ENCODE results near the gene MYRIP. TPM values are rescaled to one million over a fixed set of nuclear protein-coding genes. Genes with fewer than 3 reads are reported as not detected.

Gene MYRIP
- total and polyA plus RNA-seq, 2 of the 4 experiments (the other 2 are of a cell fraction) = not detected

- Histone ChIP-seq H4K91ac (ENCODE audit: insufficient read depth, low read depth, low read length) (no peak overlapping the region), H3K9ac (ENCODE audit: low read depth, low read length) (no peak overlapping the region), H3K14ac (replicated peaks; ENCODE audit: low read depth, low read length) (no peak overlapping the region), H4K8ac (ENCODE audit: low read depth in 2 of 2, low read length in 2 of 2) (no peak overlapping the region), H3K23ac (ENCODE audit: low read depth, low read length) (no peak overlapping the region), H4K20me1 (ENCODE audit: insufficient read depth, low read length) (no peaks in the 10 kb centered on the region), H2BK20ac (ENCODE audit: low read depth, low read length) (no peak overlapping the region), H2BK120ac (ENCODE audit: low read depth, low read length) (no peak overlapping the region), H3K9me1 (ENCODE audit: insufficient read depth, low read length) (no peaks in the 10 kb centered on the region), H3K27ac (ENCODE audit: insufficient read depth, low read length) (no peak overlapping the region), H3K4me2 (ENCODE audit: low read depth, low read length) (no peak overlapping the region), H2AK9ac (replicated peaks; ENCODE audit: low read depth, low read length, poor library complexity) (no peak overlapping the region), H3K4me3 (ENCODE audit: insufficient read depth, low read depth, low read length) (no peak overlapping the region), H3K27me3 (ENCODE audit: control insufficient read depth, insufficient read depth, low read length) (no peaks in the 10 kb centered on the region), H3K9me3 (ENCODE audit: control insufficient read depth, insufficient read depth, low read length) (no peaks in the 10 kb centered on the region), H4K5ac (ENCODE audit: low read depth, low read length) (no peak overlapping the region), H3K4me1 (ENCODE audit: control insufficient read depth, insufficient read depth, low read length) (no peaks in the 10 kb centered on the region), H3K4ac (ENCODE audit: low read depth, low read length) (no peak overlapping the region), H2AK5ac (ENCODE audit: low read depth, low read length) (no peak overlapping the region), H2BK15ac (ENCODE audit: low read depth, low read length) (no peak overlapping the region), H2BK5ac (ENCODE audit: low read depth, low read length, poor library complexity, severe bottlenecking) (no peak overlapping the region), H3K79me1 (ENCODE audit: low read depth in 1 of 2, low read length in 2 of 2) (no peaks in the 10 kb centered on the region), H3K56ac (ENCODE audit: extremely low read depth, insufficient read depth, low read length) (no peak overlapping the region), H3K18ac (ENCODE audit: low read depth, low read length) (no peak overlapping the region), H2AFZ (replicated peaks; ENCODE audit: low read length, poor library complexity) (no peak overlapping the region), H3K36me3 (ENCODE audit: control insufficient read depth, insufficient read depth, low read length) (no peaks in the 10 kb centered on the region)
- no CpG with 5 or more reads among the region's 5 CpGs for WGBS, 2 experiments (ENCODE audit: extremely low coverage in 2 of 2, insufficient read length in 1 of 2)
- dilution Hi-C loops (cut with HindIII; ENCODE audit: low sequenced_read_pairs, unreplicated experiment) = no loop called here
- in situ Hi-C loops (cut with MboI; ENCODE audit: low sequenced_read_pairs) = no loop called here
- TF ChIP-seq BHLHE40 (IDR thresholded peaks at IDR 0.05; ENCODE audit: low read depth, low read length) = no peak
- TF ChIP-seq FOS (IDR thresholded peaks at IDR 0.05; ENCODE audit: low read depth, low read length) = no peak
- TF ChIP-seq MAFK (IDR thresholded peaks at IDR 0.05; ENCODE audit: low read depth, low read length) = no peak
- no peak for TF ChIP-seq CEBPB (IDR thresholded peaks at IDR 0.05; ENCODE audit: low read depth, low read length)
- TF ChIP-seq RFX5 (IDR thresholded peaks at IDR 0.05; ENCODE audit: low read depth, low read length) = no peak
- TF ChIP-seq SMC3 (IDR thresholded peaks at IDR 0.05; ENCODE audit: low read depth, low read length) = no peak
- TF ChIP-seq CTCF (conservative IDR thresholded peaks at IDR 0.05; ENCODE audit: low read depth, low read length) = no peak
- no peak for TF ChIP-seq RCOR1 (IDR thresholded peaks at IDR 0.05; ENCODE audit: insufficient replicate concordance, low read length)
- ATAC-seq (ENCODE audit: low read depth) (no peak), DNase-seq (no peak)
- intact Hi-C loops (cut with micrococcal nuclease) = no loop called here
- CTCF ChIA-PET = no interaction called here
- POLR2A ChIA-PET (ENCODE audit: unreplicated experiment) = no interaction called here
- BruUV-seq (replicated peaks) = no TSS peak
These were observed 419.5 kb downstream of the MYRIP start for GRCh38 chr3:40228792-40229350.
